CD4-positive, alpha-beta T cell treated with Interleukin-21 for 1 hour (primary cell): ENCODE data around the gene SCYL3.
"Not testable (repeated sequence)": the region's sequence is repeated elsewhere in the genome, so short reads cannot be mapped to it uniquely, and the experiment has no call there.

Source experiments
- DNase-seq: peaks from one replicate; pipeline ENCODE4 v3.0.0-alpha.2; 2020

Gene SCYL3

GRCh38 chr1:169867012-169867675 is 26.6 kb downstream of the SCYL3 start:
- no peak for DNase-seq

GRCh38 chr1:169866577-169866976 is 27.1 kb downstream of the SCYL3 start:
- DNase-seq, result no peak

- DNase-seq, result not testable (repeated sequence)
Observed at GRCh38 chr1:169864531-169864930, 29.2 kb downstream of the SCYL3 start.

GRCh38 chr1:169860750-169861149 is 32.9 kb downstream of the SCYL3 start:
- DNase-seq, result no peak

DNA sequence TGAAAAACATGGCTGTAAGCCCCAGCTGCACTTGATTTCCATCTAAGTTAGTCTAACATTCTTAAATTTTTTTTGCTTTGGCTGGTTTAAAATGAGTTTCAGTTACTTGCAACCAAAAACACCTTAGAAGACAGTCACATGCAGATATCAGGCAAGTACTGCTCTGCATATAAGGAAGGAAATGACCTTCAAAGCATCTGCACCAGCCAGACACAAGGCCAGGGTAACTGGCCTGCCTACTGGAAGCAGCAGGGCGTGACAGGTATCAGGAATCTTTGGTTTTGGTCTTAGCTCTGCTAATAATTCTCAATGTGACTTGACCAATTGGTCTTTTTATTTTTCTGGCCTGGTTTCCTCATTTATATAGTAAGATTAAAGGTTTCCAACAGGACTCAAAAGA is 33.5 kb downstream of the SCYL3 start:
- no peak for DNase-seq

DNA sequence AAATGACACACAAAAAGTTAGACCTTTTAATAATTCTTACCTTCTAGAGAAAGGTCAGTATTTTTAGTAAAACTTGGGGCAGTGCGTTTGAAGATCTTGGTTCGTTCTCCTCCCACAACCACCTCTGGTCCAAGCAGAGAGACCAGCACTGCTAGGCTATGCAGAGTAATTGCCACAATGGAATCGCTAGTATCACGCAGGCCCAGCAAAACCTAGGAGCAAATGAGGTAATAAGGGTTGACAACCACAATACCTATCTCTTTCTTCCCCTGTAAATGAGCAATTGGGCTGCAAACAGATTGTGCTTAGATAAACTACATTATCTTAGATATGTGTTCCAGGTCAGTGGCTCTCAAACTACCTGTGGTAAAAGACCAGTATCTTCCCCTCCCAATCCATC is 34.7 kb downstream of the SCYL3 start:
- DNase-seq, result no peak

- no peak for DNase-seq
Observed at GRCh38 chr1:169858467-169858866, 35.2 kb downstream of the SCYL3 start.

DNA sequence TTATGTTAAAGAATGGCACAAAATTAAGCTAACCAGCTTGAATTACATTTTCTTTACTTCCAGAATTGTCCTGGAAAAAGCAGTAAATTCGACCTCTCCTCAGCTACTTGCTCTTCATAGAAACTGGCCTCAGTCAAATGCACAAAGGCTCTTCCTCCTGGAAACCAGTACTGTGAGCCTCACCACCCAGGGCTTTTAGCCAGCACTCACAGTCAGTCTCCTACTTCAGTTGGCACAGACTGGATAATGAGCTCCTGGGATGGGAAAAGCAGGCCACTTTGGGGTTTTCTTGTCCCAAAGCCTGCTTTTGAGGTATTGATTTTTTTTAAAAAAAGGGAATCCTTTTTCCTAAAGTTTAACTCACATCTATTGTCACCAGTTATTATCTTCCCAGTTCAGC is 40.4 kb downstream of the SCYL3 start:
- DNase-seq, result no peak

- DNase-seq, result no peak
Observed at GRCh38 chr1:169849346-169850022, 44.2 kb downstream of the SCYL3 start.

- DNase-seq, result no peak
Observed at GRCh38 chr1:169848456-169848855, 45.2 kb downstream of the SCYL3 start.

DNA sequence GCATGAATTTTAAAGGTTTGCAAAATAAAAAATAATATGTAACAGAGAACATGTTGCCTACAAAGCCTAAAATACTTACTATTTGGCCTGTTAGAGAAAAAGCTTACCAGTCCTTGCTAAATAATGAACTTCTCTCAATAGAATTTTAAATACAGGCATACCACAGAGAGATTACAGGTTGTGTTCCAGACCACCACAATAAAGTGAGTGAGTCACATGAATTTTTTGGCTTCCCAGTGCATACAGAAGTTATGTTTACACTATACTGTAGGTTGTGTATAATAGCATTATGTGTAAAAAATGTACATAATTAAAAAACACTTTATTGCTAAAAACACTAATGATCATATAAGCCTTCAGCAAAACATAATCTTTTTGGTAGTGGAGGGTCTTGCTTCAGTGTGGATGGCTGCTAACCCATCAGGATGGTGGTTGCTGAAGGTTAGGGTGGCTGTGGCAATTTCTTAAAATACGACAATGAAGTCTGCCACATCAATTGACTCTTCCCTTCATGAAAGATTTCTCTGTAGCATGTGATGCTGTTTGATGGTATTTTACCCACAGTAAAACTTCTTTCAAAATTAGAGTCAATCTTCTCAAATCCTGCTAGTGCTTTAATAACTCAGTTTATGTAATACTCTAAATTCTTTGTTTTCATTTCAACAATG is 48.6 kb downstream of the SCYL3 start:
- DNase-seq, result no peak

GRCh38 chr1:169838942-169839341 is 54.8 kb downstream of the SCYL3 start:
- DNase-seq, result no peak

GRCh38 chr1:169836198-169836597 is 57.5 kb downstream of the SCYL3 start:
- DNase-seq, result no peak

GRCh38 chr1:169835647-169836046 is 58.0 kb downstream of the SCYL3 start:
- DNase-seq, result no peak

DNA sequence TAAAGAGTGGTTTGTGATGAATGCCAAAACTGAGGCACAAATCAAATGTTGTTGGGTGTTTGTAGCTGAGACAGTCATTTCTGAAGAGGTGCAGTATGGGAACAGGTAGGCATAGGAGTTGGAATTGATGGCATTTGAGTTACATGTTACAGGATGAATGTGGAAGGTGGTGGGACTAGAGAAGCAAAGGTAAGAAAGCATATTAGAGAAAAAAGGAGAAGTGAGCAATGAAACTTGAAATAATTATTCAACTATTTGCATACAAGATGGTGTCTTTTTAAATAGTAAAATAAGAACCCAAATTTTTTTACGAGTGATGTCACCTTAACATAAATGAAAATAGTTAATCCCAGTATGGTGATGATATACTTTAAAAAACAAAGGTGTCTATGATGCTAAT is 58.8 kb downstream of the SCYL3 start:
- no peak for DNase-seq

DNA sequence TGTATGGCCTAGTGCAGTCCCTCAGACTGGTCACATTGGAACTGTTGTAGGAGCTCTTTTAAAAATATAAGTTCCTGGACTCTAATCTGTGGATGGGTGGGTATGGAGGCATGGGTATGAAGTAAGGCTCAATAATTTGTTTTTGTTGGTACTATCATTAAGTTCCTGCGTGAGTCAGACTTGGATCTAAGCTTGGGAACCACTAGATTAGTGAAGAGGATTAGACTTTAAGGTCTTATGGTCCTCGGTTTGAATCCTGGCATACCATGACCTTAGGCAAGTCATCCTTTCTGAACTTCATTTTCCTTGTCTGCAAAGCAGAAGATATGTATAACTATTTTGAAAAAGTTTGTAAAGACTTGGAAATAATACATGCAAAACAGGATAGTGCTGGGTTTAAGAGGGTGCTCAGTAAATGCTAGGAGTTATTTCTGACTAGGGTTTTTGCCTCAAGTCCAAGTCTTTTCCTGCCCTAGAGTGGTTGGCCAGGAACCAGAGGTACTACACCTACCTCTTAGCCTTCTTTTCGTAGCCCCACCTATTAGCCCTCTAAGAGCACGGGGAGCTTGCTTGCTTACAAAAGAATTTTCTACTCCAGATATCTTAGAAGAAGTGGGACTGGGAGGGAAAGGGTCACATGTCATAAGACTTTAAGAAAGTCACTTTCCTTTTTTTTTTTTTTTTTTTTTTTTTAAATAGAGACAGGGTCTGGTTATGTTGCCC is 60.4 kb downstream of the SCYL3 start:
- no peak for DNase-seq

DNA sequence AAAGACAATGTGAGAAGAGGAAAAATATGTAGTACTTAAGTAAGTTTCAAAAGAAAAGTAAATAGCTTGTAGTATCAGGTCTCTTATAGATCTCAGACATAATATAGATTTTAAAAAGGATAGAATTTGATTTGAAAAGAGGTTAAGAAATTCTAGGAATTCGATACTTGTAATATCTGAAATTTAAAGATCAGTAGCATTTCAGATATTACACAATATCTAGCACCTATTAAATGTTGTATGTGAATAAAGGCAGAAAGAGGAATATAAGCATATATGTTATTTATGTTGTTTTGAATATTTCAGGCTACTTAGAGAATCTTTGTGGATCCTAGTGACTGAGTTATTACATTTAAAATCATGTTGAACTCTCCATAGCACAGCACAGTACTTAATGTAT is 64.0 kb downstream of the SCYL3 start:
- DNase-seq, result no peak

DNA sequence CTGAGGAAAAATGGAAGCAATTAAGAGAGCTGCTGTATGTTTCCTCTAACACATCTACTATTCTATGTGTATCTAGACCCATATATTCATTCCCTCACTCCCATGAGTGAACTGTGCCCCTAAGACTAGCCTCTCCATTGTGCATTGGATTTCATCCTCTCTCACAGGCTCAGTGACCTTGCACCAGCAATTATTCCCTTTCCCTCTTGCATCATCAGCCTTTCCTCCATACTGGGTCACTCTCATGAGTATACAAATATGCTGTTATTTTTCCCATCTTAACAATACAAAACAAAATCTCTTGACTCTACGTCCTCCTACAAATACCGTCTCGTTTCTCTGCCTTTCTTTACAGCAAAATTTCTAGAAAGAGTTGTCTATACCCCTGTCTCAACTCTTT is 69.5 kb downstream of the SCYL3 start:
- no peak for DNase-seq

- DNase-seq, result no peak
Observed at GRCh38 chr1:169821500-169821899, 72.2 kb downstream of the SCYL3 start.

DNA sequence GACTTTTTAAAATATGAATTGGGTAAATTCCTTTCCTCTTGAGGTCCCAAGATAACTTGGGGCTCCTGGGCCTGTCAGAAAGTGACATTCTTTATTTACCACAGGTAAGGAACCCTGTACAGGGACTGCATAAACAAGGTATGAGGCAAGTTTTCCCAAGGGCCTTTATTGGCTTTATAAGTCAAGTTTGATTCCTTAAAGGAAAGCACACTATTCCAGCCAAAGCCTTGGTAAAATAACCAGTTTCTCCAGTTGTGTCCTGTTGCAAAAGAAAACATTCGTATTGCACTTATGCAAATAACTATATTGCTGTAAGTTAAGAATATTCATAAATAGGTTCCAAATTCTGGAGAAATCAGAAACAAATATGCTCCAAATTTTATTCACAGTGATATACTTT is 77.1 kb downstream of the SCYL3 start:
- no peak for DNase-seq

DNA sequence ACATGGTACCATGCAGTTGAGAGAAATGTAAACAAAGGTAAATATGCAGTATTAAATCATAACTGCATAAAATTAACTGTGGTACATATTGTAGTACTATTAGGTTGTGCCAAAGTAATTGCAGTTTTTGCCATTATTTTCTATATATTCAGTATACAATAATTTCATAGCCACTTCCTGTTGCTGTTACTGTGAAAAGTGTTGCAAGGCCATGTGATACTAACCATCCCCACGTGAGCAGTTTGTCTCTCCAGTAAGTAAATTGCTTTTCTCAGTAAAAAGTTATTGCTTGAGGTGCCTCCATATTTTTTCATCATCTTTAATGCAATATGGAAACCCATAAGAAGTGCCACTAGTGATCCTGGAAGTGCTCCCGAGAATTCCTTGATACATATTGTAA is 79.4 kb downstream of the SCYL3 start:
- no peak for DNase-seq

GRCh38 chr1:169812131-169812530 is 81.6 kb downstream of the SCYL3 start:
- no peak for DNase-seq

GRCh38 chr1:169811418-169812035 is 82.2 kb downstream of the SCYL3 start:
- DNase-seq, result not testable (repeated sequence)
